Dedifferentiated amniotic fluid mesenchymal stem cell (primary cell): ENCODE results near the gene CELA1.

ENCODE experiments used
- DNase-seq: peaks from one replicate; pipeline ENCODE4 v3.0.0-alpha.2; 2016; ENCODE audit errors: extremely low spot score

The CELA1 gene

DNA sequence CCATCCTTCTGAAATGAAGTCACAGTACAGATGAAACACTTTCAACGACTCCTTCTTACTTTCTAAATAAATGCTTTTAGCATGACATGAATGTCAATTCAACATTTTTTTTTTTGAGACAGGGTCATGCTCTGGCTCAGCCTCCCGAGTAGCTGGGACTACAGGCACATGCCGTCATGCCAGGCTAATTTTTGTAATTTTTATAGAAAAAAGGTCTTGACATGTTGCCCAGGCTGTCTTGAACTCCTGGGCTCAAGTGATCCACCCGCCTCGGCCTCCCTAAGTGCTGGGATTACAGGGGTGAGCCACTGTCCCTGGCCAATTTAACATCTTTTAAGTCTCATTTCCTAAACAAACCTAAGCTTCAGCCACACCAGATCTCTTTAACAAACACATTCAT, 28.4 kb upstream of the CELA1 start:
- no peak for DNase-seq

GRCh38 chr12:51374361-51374760, 27.9 kb upstream of the CELA1 start:
- no peak for DNase-seq

DNA sequence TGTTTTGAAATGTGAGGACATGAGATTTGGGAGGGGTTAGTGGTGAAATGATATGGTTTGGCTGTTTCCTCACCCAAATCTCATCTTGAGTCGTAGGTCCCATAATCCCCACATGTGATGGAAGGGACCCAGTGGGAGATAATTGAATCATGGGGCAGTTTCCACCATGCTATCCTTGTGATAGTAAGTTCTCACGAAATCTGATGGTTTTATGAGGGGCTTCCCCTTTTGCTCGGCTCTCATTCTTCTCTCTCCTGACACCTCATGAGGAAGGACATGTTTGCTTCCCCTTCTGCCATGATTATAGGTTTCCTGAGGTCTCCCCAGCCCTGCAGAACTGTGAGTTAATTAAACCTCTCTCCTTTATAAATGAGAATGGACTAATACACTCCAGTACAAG, 26.7 kb upstream of the CELA1 start:
- no peak for DNase-seq

DNA sequence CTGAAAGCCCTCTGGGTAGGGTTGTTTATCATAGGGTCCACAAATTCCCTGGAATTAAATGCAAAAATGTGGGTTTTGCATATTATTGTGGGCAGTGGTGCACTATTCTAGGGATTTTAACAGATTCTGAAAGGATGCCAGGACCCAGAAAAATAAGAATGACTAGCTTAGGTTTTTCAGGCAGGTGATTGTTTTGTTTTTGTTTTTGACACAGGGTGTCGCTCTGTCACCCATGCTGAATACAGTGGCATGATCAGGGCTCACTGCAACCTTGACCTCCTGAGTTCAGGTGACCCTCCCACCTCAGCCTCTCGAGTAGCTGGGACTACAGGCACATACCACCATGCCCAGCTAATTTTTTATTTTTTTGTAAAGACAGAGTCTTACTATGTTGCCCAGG, 25.5 kb upstream of the CELA1 start:
- DNase-seq = no peak

- peak; percentile 94 for DNase-seq
Observed at GRCh38 chr12:51371295-51371953, 24.9 kb upstream of the CELA1 start.

DNA sequence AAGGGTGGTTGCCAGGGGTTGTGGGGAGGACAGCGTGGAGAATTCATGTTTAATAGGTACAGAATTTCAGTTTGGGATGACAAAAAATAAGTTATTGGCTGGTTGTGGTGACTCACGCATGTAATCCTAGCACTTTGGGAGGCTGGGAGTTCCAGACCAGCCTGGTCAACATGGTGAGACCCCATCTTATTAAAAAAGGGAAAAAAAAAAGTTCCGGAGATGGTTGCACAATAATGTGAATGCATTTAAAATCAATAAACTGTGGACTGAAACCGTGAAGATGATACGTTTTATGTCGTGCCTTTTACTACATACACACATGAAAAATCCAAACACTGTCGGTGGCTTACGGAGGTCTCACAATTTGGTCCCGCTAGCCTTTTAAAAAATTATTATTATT, 24.2 kb upstream of the CELA1 start:
- DNase-seq = no peak

DNA sequence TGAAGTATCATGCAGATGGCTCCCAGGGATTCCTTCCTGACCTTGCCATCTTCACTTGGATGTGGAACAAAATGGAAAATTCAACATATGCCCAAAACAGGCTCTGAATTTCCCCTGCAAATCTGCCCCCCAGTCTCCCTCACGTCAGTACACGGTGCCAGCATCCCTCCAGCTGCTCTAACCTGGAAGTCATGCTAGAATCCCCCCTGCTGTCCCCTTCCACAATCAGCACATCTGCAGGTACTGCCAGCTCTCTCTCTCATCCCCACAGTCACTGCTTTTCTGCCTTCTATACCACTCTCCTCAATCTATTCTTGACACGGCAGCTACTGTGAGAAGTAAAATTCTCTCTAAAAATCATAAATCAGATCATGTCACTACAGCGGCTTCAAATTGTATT, 23.1 kb upstream of the CELA1 start:
- no peak for DNase-seq

- no peak for DNase-seq
Observed at GRCh38 chr12:51368640-51369517, 22.4 kb upstream of the CELA1 start.

- no peak for DNase-seq
Observed at GRCh38 chr12:51365276-51365675, 18.8 kb upstream of the CELA1 start.

DNA sequence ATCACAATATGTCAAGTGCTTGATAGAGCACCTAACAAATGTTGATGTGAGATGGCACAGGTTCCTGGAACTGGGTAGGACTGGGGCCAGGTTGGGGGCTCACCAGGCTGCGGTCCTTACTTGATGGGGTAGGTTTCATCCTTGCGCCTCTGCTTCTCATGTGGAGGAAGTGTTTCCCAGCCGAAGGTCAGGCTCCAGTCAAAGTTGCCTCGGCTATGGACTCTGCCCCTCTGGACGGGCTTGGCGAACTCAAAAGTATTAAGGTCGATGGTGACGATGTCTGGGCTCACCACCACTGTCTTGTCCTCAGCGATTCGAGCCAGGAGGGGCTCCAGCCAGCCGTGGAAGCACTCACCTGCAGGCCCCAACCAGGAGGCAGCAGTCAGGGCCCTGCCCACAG, 17.5 kb upstream of the CELA1 start:
- no peak for DNase-seq

DNA sequence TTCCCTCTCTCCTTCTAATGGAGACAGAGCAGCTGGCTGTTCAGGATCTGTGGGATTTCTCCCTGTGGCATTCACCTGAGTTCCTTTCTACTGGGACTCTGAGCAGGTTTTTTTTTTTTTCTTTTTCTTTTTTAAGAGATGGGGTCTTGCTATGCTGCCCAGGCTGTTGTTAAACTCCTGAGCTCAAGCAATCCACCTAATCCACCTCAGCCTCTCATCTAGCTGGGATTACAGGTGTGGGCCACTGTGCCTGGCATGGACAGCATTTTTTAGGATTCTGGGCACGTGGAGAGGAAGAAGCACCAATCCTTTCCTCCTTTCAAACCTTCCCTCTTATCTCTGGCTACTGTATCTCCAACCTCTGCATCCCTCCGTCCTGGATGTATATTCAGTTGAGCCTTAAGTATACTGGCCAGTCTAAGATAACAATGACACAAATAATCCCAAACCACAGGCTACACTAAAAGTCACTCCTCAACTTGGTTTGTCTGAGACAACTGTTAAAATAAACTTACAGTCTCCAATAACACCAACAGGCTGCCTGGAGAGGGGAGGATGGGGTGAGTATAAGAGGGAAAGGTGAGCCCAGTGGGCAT, 16.4 kb upstream of the CELA1 start:
- DNase-seq = no peak

DNA sequence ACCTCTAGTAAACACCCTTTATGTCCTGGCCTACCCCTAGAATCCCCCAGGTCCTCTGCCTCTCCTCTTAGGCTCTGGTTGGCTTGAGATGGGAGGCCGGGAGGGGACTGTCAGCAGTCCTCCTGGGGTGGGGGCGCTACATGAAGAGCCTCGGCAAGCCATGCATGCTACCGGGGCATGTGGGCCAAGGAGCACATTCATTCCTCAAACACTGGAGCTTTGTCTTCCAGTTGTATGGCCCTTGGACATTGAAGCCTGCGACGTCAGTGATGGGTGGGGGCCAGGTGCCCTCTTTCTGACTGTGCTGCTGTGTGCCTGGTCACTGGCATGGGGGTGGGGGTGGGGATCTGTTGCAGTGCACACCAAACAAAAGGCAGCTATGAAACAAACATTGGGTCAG, 15.8 kb upstream of the CELA1 start:
- DNase-seq = no peak

DNA sequence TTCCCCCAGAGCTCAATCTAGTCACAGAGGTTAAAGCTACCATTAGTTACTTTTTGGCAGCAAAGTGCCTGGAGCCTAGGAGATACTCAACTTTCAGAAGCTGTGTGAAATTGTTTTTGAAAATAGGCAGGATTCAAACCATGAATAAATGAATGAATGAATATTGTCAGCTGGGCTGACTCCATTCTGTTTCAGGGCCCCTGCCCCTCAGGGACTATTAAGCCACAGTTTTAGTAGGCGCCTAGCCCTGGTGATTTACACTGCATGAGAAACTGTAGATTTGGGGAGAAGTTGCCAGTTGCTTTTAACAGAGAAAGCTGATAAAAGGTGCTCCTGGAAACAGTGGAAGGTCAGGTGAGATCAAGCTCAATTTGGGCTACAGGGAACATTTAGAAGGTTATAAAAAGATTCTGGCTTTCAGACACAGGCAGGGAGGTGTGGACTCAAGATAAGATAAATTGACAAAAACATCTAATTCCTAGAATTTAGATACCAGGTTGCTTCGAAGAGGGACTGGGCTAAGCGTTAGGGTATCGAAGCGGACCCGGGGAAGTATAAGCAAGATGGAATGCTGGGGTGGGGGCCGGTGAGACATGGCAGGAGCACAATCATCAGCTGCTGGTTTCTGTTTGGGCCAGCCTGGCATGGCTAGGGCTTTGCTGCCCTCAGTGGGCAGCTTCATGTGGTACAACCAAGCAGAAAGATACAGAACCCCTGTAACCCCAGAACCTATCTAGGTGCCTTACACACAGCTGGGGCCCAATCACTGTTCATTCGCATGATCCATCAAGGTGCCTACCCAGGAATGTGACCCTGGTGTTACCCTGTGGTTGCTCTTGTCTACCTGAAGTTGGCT, 14.9 kb upstream of the CELA1 start:
- no peak for DNase-seq

- no peak for DNase-seq
Observed at GRCh38 chr12:51360315-51360714, 13.8 kb upstream of the CELA1 start.

- DNase-seq = no peak
Observed at GRCh38 chr12:51359851-51360250, 13.4 kb upstream of the CELA1 start.

- no peak for DNase-seq
Observed at GRCh38 chr12:51358496-51358895, 12.0 kb upstream of the CELA1 start.

GRCh38 chr12:51357374-51358047, 11.0 kb upstream of the CELA1 start:
- no peak for DNase-seq

- peak; percentile 62 for DNase-seq
Observed at GRCh38 chr12:51351913-51352532, 5.5 kb upstream of the CELA1 start.

GRCh38 chr12:51349026-51349425, 2.5 kb upstream of the CELA1 start:
- DNase-seq = peak; percentile 74

GRCh38 chr12:51348116-51348515, 1.6 kb upstream of the CELA1 start:
- DNase-seq = no peak

GRCh38 chr12:51345681-51346080, 798 bp downstream of the CELA1 start:
- DNase-seq = no peak
